Thyroid gland (tissue), 4 donors: ENCODE data around the gene TCTN3.

ENCODE experiments used
- POLR2A ChIP-seq, 2 donors: fragments of 450-650 bp; IDR thresholded peaks; one replicate each; pipeline ENCODE4 v1.6.1; 2017; ENCODE audit warnings: antibody characterized with exemption in 2 of 2, mild to moderate bottlenecking in 2 of 2, moderate library complexity in 1 of 2
- TF ChIP-seq, protein P1 (sequence below), 6 experiments: fragments of 200-600 bp in 3 of 6; fragments of 450-650 bp in 3 of 6; sonication (generic) in 3 of 6; IDR thresholded peaks; one replicate each; pipeline ENCODE4 v1.5.1; 2016 to 2019; ENCODE audit warnings: antibody characterized with exemption in 6 of 6, mild to moderate bottlenecking in 2 of 6, inconsistent platforms in 1 of 6, moderate library complexity in 1 of 6

- TF ChIP-seq, protein P1, sequence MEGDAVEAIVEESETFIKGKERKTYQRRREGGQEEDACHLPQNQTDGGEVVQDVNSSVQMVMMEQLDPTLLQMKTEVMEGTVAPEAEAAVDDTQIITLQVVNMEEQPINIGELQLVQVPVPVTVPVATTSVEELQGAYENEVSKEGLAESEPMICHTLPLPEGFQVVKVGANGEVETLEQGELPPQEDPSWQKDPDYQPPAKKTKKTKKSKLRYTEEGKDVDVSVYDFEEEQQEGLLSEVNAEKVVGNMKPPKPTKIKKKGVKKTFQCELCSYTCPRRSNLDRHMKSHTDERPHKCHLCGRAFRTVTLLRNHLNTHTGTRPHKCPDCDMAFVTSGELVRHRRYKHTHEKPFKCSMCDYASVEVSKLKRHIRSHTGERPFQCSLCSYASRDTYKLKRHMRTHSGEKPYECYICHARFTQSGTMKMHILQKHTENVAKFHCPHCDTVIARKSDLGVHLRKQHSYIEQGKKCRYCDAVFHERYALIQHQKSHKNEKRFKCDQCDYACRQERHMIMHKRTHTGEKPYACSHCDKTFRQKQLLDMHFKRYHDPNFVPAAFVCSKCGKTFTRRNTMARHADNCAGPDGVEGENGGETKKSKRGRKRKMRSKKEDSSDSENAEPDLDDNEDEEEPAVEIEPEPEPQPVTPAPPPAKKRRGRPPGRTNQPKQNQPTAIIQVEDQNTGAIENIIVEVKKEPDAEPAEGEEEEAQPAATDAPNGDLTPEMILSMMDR (IDR thresholded peaks at IDR 0.05): no peak
- TF ChIP-seq POLR2A (IDR thresholded peaks at IDR 0.05): no peak
Measured at GRCh38 chr10:95698415-95698814, 4.7 kb upstream of the TCTN3 start.
